ENCODE results near the gene GARS1. TPM values are rescaled to one million over a fixed set of nuclear protein-coding genes. Genes with fewer than 3 reads are reported as not detected.

Gene GARS1
- polyA plus RNA-seq, 1 donor from 2014 or later, result 99.1 TPM

- H3K9ac ChIP-seq (ENCODE audit: low read length), result no peak overlapping the region
- no peaks in the 10 kb centered on the region for H3K9me3 ChIP-seq (ENCODE audit: low read length)
- no peaks in the 10 kb centered on the region for H3K36me3 ChIP-seq (ENCODE audit: insufficient read depth, low read length)
- no peak overlapping the region for H3K4me2 ChIP-seq (ENCODE audit: low read length)
- H3F3A ChIP-seq (ENCODE audit: insufficient read depth, low read length, poor library complexity, severe bottlenecking), result no peaks in the 10 kb centered on the region
- no peak overlapping the region for H3K27ac ChIP-seq (ENCODE audit: low read length)
- no peaks in the 10 kb centered on the region for H4K20me1 ChIP-seq (ENCODE audit: insufficient read depth)
- no peaks in the 10 kb centered on the region for H3K79me2 ChIP-seq (replicated peaks; ENCODE audit: insufficient read depth, low read length)
- TF ChIP-seq EP300 (conservative IDR thresholded peaks at IDR 0.05; ENCODE audit: poor library complexity, severe bottlenecking) (no peak), POLR2AphosphoS5 (IDR thresholded peaks at IDR 0.05) (no peak), CTCF (IDR thresholded peaks at IDR 0.05; ENCODE audit: poor library complexity, severe bottlenecking) (no peak), MXI1 (conservative IDR thresholded peaks at IDR 0.05; ENCODE audit: poor library complexity, severe bottlenecking) (no peak), TAF1 (IDR thresholded peaks at IDR 0.05; ENCODE audit: low read depth) (no peak), RAD21 (conservative IDR thresholded peaks at IDR 0.05) (no peak), SMC3 (conservative IDR thresholded peaks at IDR 0.05; ENCODE audit: poor library complexity) (no peak), REST (IDR thresholded peaks at IDR 0.05; ENCODE audit: borderline replicate concordance) (no peak), EZH2 (IDR thresholded peaks at IDR 0.05; ENCODE audit: borderline replicate concordance, insufficient read depth, low read length, poor library complexity, severe bottlenecking) (no peak)
- no peak overlapping the region for H3K4me3 ChIP-seq (ENCODE audit: low read length)
- no peaks in the 10 kb centered on the region for H3K27me3 ChIP-seq (ENCODE audit: insufficient read depth, low read depth, low read length)
- H3K9me2 ChIP-seq (ENCODE audit: insufficient read depth, low read length), result no peaks in the 10 kb centered on the region
- no peak overlapping the region for H2AFZ ChIP-seq (ENCODE audit: low read depth, low read length)
Observed at GRCh38 chr7:30655096-30655970, 60.7 kb downstream of the GARS1 start.

GRCh38 chr7:30656006-30656957 lies 61.6 kb downstream of the GARS1 start:
- Histone ChIP-seq H3K27ac (ENCODE audit: low read length) (no peak overlapping the region), H3K9me3 (ENCODE audit: low read length) (no peaks in the 10 kb centered on the region), H3K27me3 (ENCODE audit: insufficient read depth, low read depth, low read length) (no peaks in the 10 kb centered on the region), H3K4me2 (ENCODE audit: low read length) (no peak overlapping the region), H3K9ac (ENCODE audit: low read length) (no peak overlapping the region), H2AFZ (ENCODE audit: low read depth, low read length) (no peak overlapping the region), H3K79me2 (replicated peaks; ENCODE audit: insufficient read depth, low read length) (no peaks in the 10 kb centered on the region), H3K4me3 (ENCODE audit: low read length) (no peak overlapping the region), H3K9me2 (ENCODE audit: insufficient read depth, low read length) (no peaks in the 10 kb centered on the region), H4K20me1 (ENCODE audit: insufficient read depth) (no peaks in the 10 kb centered on the region), H3K36me3 (ENCODE audit: insufficient read depth, low read length) (no peaks in the 10 kb centered on the region), H3F3A (ENCODE audit: insufficient read depth, low read length, poor library complexity, severe bottlenecking) (no peaks in the 10 kb centered on the region)
- TF ChIP-seq TAF1 (IDR thresholded peaks at IDR 0.05; ENCODE audit: low read depth) (no peak), SMC3 (conservative IDR thresholded peaks at IDR 0.05; ENCODE audit: poor library complexity) (no peak), POLR2AphosphoS5 (IDR thresholded peaks at IDR 0.05) (no peak), EZH2 (IDR thresholded peaks at IDR 0.05; ENCODE audit: borderline replicate concordance, insufficient read depth, low read length, poor library complexity, severe bottlenecking) (no peak), MXI1 (conservative IDR thresholded peaks at IDR 0.05; ENCODE audit: poor library complexity, severe bottlenecking) (no peak), EP300 (conservative IDR thresholded peaks at IDR 0.05; ENCODE audit: poor library complexity, severe bottlenecking) (no peak), RAD21 (conservative IDR thresholded peaks at IDR 0.05) (no peak), CTCF (IDR thresholded peaks at IDR 0.05; ENCODE audit: poor library complexity, severe bottlenecking) (no peak), REST (IDR thresholded peaks at IDR 0.05; ENCODE audit: borderline replicate concordance) (no peak)
